H1 (cell line): Measurements from ENCODE around the gene KIF26B. TPM values are rescaled to one million over a fixed set of nuclear protein-coding genes. Genes with fewer than 3 reads are reported as not detected.

Experiments used
- CTCF ChIA-PET: fragments of 300-600 bp; sonication (Branson Sonifier 250); formaldehyde crosslinking; loops from one replicate; lab custom pipeline; 2021; ENCODE audit not compliant: partially characterized antibody; lab: Charles Lee
- POLR2A ChIA-PET: fragments of 300-600 bp; sonication (Branson Sonifier 250); formaldehyde crosslinking; loops from one replicate; lab custom pipeline; 2021; ENCODE audit warnings: inconsistent platforms; ENCODE audit not compliant: partially characterized antibody; lab: Charles Lee
- DNase-seq, 2 experiments: peaks; one replicate each; pipeline versions ENCODE4 v3.0.0 to v3.0.0-alpha.2; 2010 to 2022; ENCODE audit warnings: low spot score in 2 of 2, low read depth in 1 of 2, mixed read lengths in 1 of 2
- FAIRE-seq: peaks from 2 replicates; lab custom pipeline; 2011; peaks lifted over from hg19 to GRCh38; lab: Jason Lieb, UNC
- H2AFZ ChIP-seq: 2 replicates; pipeline ENCODE4 v1.8.1; 2012; ENCODE audit warnings: low read length, inconsistent platforms
- H2AK5ac ChIP-seq: 2 replicates; pipeline ENCODE4 v1.6.1; 2013; ENCODE audit warnings: low read depth, low read length
- H2BK120ac ChIP-seq: replicated peaks from 2 replicates; pipeline ENCODE3; 2013; ENCODE audit warnings: low read depth, low read length, inconsistent platforms
- H2BK12ac ChIP-seq: 2 replicates; pipeline ENCODE4 v1.6.1; 2013; ENCODE audit warnings: low read depth, low read length
- H2BK15ac ChIP-seq: 2 replicates; pipeline ENCODE4 v1.6.1; 2013; ENCODE audit warnings: low read length
- H2BK20ac ChIP-seq: 2 replicates; pipeline ENCODE4 v1.6.1; 2013; ENCODE audit warnings: low read length
- H2BK5ac ChIP-seq: 2 replicates; pipeline ENCODE4 v1.6.1; 2013; ENCODE audit warnings: low read depth, low read length
- H3K14ac ChIP-seq: 2 replicates; pipeline ENCODE4 v1.6.1; 2013; ENCODE audit warnings: inconsistent platforms; ENCODE audit not compliant: insufficient read length
- H3K18ac ChIP-seq: 2 replicates; pipeline ENCODE4 v1.6.1; 2013; ENCODE audit warnings: low read length; ENCODE audit errors: extremely low read depth
- H3K23ac ChIP-seq: 2 replicates; pipeline ENCODE4 v1.6.1; 2013; ENCODE audit warnings: inconsistent platforms; ENCODE audit not compliant: insufficient read length
- H3K23me2 ChIP-seq: 2 replicates; pipeline ENCODE4 v1.6.1; 2013; ENCODE audit warnings: low read depth, low read length
- H3K27ac ChIP-seq: 2 replicates; pipeline ENCODE4 v1.6.1; 2011; ENCODE audit warnings: low read depth, low read length, inconsistent platforms
- H3K27me3 ChIP-seq, 4 experiments: replicated peaks in 1 of 4; 1 replicate in 1 of 4; 2 replicates in 3 of 4; pipeline versions ENCODE4 v1.6.1 to v1.8.1; 2011 to 2013; ENCODE audit warnings: low read length in 3 of 4, mild to moderate bottlenecking in 3 of 4, inconsistent platforms in 2 of 4, mixed read lengths in 2 of 4, moderate library complexity in 1 of 4; ENCODE audit not compliant: control insufficient read depth in 3 of 4, insufficient read depth in 3 of 4; ENCODE audit errors: extremely low read depth in 1 of 4
- H3K36me3 ChIP-seq, 4 experiments: 2 replicates each; pipeline versions ENCODE4 v1.6.1 to v1.8.1; 2011 to 2013; ENCODE audit warnings: mild to moderate bottlenecking in 4 of 4, low read length in 3 of 4, moderate library complexity in 2 of 4, control low read depth in 1 of 4, inconsistent platforms in 1 of 4; ENCODE audit not compliant: insufficient read depth in 4 of 4, control insufficient read depth in 2 of 4
- H3K4ac ChIP-seq: replicated peaks from 2 replicates; pipeline ENCODE3; 2013; ENCODE audit warnings: low read length, low read depth, mixed read lengths, inconsistent platforms; ENCODE audit not compliant: insufficient read length
- H3K4me1 ChIP-seq, 4 experiments: replicated peaks in 1 of 4; 1 replicate in 1 of 4; 2 replicates in 3 of 4; pipeline versions ENCODE4 v1.6.1 to v1.8.1; 2011 to 2013; ENCODE audit warnings: low read length in 3 of 4, inconsistent platforms in 2 of 4, mixed read lengths in 1 of 4; ENCODE audit not compliant: insufficient read depth in 4 of 4, control insufficient read depth in 3 of 4
- H3K4me2 ChIP-seq, 2 experiments: 2 replicates each; pipeline versions ENCODE4 v1.6.1 to v1.8.1; 2011 to 2013; ENCODE audit warnings: low read depth in 2 of 2, low read length in 2 of 2, control low read depth in 1 of 2, inconsistent platforms in 1 of 2, mild to moderate bottlenecking in 1 of 2; ENCODE audit not compliant: insufficient read depth in 1 of 2
- H3K4me3 ChIP-seq, 4 experiments: fragments of 200-600, 300-600 bp in 1 of 4; sonication (generic), shearing (Covaris generic), sonication (Bioruptor Twin) in 1 of 4; 2 replicates each; pipeline versions ENCODE4 v1.5.1 to v1.8.1; 2011 to 2016; ENCODE audit warnings: low read length in 4 of 4, low read depth in 3 of 4, control low read depth in 2 of 4, inconsistent platforms in 2 of 4, mild to moderate bottlenecking in 2 of 4, mixed read lengths in 1 of 4, moderate library complexity in 1 of 4; ENCODE audit not compliant: insufficient read depth in 2 of 4; ENCODE audit errors: extremely low read depth in 1 of 4
- H3K56ac ChIP-seq: replicated peaks from 2 replicates; pipeline ENCODE3; 2013; ENCODE audit warnings: low read depth, mild to moderate bottlenecking, mixed read lengths, low read length, inconsistent platforms; ENCODE audit not compliant: insufficient read length
- H3K79me1 ChIP-seq: 2 replicates; pipeline ENCODE4 v1.6.1; 2013; ENCODE audit warnings: low read depth, low read length, control low read depth
- H3K79me2 ChIP-seq, 2 experiments: 2 replicates each; pipeline versions ENCODE4 v1.6.1 to v1.8.1; 2012 to 2013; ENCODE audit warnings: low read length in 2 of 2, mild to moderate bottlenecking in 2 of 2, inconsistent platforms in 1 of 2; ENCODE audit not compliant: insufficient read depth in 2 of 2, control insufficient read depth in 1 of 2
- H3K9ac ChIP-seq, 4 experiments: replicated peaks in 1 of 4; 1 replicate in 1 of 4; 2 replicates in 3 of 4; pipeline versions ENCODE4 v1.6.1 to v1.8.1; 2011 to 2013; ENCODE audit warnings: low read depth in 3 of 4, low read length in 3 of 4, control low read depth in 2 of 4, mild to moderate bottlenecking in 2 of 4, moderate library complexity in 2 of 4, inconsistent platforms in 1 of 4; ENCODE audit errors: extremely low read depth in 1 of 4
- H3K9me3 ChIP-seq, 2 experiments: 2 replicates each; pipeline versions ENCODE4 v1.6.1 to v1.8.1; 2012 to 2013; ENCODE audit warnings: mild to moderate bottlenecking in 2 of 2, moderate library complexity in 2 of 2, control low read depth in 1 of 2, inconsistent platforms in 1 of 2, low read depth in 1 of 2, low read length in 1 of 2, mixed read lengths in 1 of 2; ENCODE audit not compliant: insufficient read depth in 2 of 2
- H4K20me1 ChIP-seq, 2 experiments: replicated peaks in 1 of 2; 2 replicates each; pipeline versions ENCODE3 to v1.8.1; 2011 to 2013; ENCODE audit warnings: inconsistent platforms in 2 of 2, low read length in 2 of 2, mild to moderate bottlenecking in 1 of 2; ENCODE audit not compliant: insufficient read depth in 2 of 2, control insufficient read depth in 1 of 2
- H4K5ac ChIP-seq: 2 replicates; pipeline ENCODE4 v1.6.1; 2013; ENCODE audit warnings: low read length, low read depth, mixed read lengths, inconsistent platforms; ENCODE audit not compliant: insufficient read length
- H4K8ac ChIP-seq: 2 replicates; pipeline ENCODE4 v1.8.0; 2013; ENCODE audit warnings: mild to moderate bottlenecking, moderate library complexity, low read length, inconsistent platforms; ENCODE audit not compliant: insufficient read depth; ENCODE audit errors: extremely low read depth
- H4K91ac ChIP-seq: replicated peaks from 2 replicates; pipeline ENCODE3; 2013; ENCODE audit warnings: low read length, mixed read lengths, inconsistent platforms; ENCODE audit not compliant: insufficient read length
- CTBP2 ChIP-seq: IDR thresholded peaks from 2 replicates; pipeline ENCODE4 v1.7.0; 2011; ENCODE audit warnings: borderline replicate concordance, mild to moderate bottlenecking, moderate library complexity, mixed read lengths, low read length; ENCODE audit not compliant: insufficient read depth, insufficient read length
- JUND ChIP-seq: IDR thresholded peaks from 2 replicates; pipeline ENCODE4 v1.6.1; 2011; ENCODE audit warnings: mild to moderate bottlenecking, improper control_type of control experiment, low read length
- MAFK ChIP-seq: IDR thresholded peaks from 2 replicates; pipeline ENCODE4 v1.6.1; 2012; ENCODE audit warnings: low read depth, mild to moderate bottlenecking, improper control_type of control experiment, low read length
- SP4 ChIP-seq: IDR thresholded peaks from 2 replicates; pipeline ENCODE4 v1.6.1; 2012; ENCODE audit warnings: low read length, inconsistent platforms
- TCF12 ChIP-seq: IDR thresholded peaks from 2 replicates; pipeline ENCODE4 v1.6.1; 2011; ENCODE audit warnings: low read depth, mild to moderate bottlenecking, low read length
- WGBS, 2 experiments: shearing (Covaris generic) in 1 of 2; methylation state at CpG; one replicate each; pipeline versions ENCODE4 v1.1.6 to v1.1.7; 2013 to 2015; ENCODE audit warnings: low lambda C conversion rate in 2 of 2, mixed read lengths in 2 of 2, inconsistent platforms in 1 of 2, low coverage in 1 of 2, missing lambda C conversion rate in 1 of 2; ENCODE audit not compliant: insufficient replicate concordance in 2 of 2, insufficient coverage in 1 of 2, insufficient read length in 1 of 2; ENCODE audit errors: extremely low coverage in 1 of 2, missing lambda C conversion rate in 1 of 2; 5-methylcytosine and 5-hydroxymethylcytosine counted together
- polyA plus RNA-seq, 7 experiments: library from polyadenylated mRNA; depleted of rRNA in 3 of 7; stranded (reverse) in 5 of 7; unstranded in 2 of 7; fragments of >200 nt in 5 of 7; fragments of 200-250 nt in 2 of 7; gene quantifications; 1 replicate in 5 of 7; 2 replicates in 1 of 7; 4 replicates in 1 of 7; pipeline versions ENCODE4 v1.2.1 to v1.2.3, GENCODE V29; 2011 to 2013; ENCODE audit warnings: missing spikeins in 2 of 7, mixed read lengths in 2 of 7
- total RNA-seq: library from RNA; stranded (reverse); fragmentation: NEBNext Ultra II Directional; extraction: Animal tissue kit (Norgen Biotek cat#: 25700); gene quantifications from 2 replicates; pipeline ENCODE4 v1.2.1, GENCODE V29; 2021

KIF26B gene
- total and polyA plus RNA-seq, 2 of the 8 experiments (the other 6 are each of a cell fraction or from before 2014, with no cell fraction given) = 0.06 to 0.28 TPM

DNA sequence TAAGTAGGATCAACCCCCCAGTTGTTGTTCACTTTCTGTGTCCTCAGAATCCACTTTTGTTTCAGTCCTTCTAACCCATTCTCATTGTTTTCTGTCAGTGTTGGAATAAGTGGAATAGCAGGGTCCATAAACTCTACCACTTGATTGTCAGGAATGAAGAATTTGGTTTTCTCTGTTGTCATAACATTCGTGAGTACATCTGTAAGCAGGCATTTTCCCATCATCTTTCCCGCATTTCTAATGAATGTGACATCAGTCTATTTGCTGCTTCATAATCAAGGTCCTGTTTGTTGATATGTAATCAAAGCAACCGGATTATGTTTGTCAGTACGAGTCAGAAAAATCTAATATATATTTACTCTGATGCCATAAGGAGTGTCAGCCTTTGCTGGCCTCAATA, 147.1 kb downstream of the KIF26B start:
- Histone ChIP-seq H3K23me2 (no peaks in the 10 kb centered on the region), H3K36me3 (no peaks in the 10 kb centered on the region), H2BK5ac (no peak overlapping the region), H3K27ac (no peak overlapping the region), H4K8ac (no peak overlapping the region), H2BK20ac (no peak overlapping the region), H3K9ac (no peak overlapping the region), H3K18ac (no peak overlapping the region), H3K27me3 (no peaks in the 10 kb centered on the region), H3K79me2 (no peaks in the 10 kb centered on the region), H3K4ac (no peak overlapping the region), H2AK5ac (no peak overlapping the region), H3K79me1 (no peaks in the 10 kb centered on the region), H3K4me2 (no peak overlapping the region), H3K23ac (no peak overlapping the region), H2BK15ac (no peak overlapping the region), H4K91ac (no peak overlapping the region), H3K4me1 (no peaks in the 10 kb centered on the region), H3K9me3 (no peaks in the 10 kb centered on the region), H2BK120ac (no peak overlapping the region), H4K5ac (no peak overlapping the region), H3K4me3 (no peak overlapping the region), H2AFZ (no peak overlapping the region), H2BK12ac (no peak overlapping the region), H3K14ac (no peak overlapping the region), H4K20me1 (no peaks in the 10 kb centered on the region), H3K56ac (no peak overlapping the region)
- ChIA-PET POLR2A (no interaction called here), CTCF (no interaction called here)
- TF ChIP-seq JUND (no peak), CTBP2 (no peak), TCF12 (no peak), MAFK (no peak), SP4 (no peak)
- 83% methylated on average over 4 of the region's 4 CpGs; no CpG with 5 or more reads in 1 of the 2 experiments for WGBS, 2 experiments
- FAIRE-seq (no peak), DNase-seq (no peak)
